NCI-H187 (cell line): ENCODE results near the gene CHMP1B.

Experiments
- DNase-seq, 2 experiments: peaks; one replicate each; lab custom pipeline; 2025; lab: John Stamatoyannopoulos, UW

Gene CHMP1B

GRCh38 chr18:11851146-11851805 is at the start of gene CHMP1B:
CHMP1B (plus strand) TSS chr18:11851413; CDS start chr18:11851512, 99 bp downstream.
- DNase-seq: peak; percentile 72 to 81

GRCh38 chr18:11801573-11801972 is 49.6 kb upstream of the CHMP1B start:
- no peak for DNase-seq

GRCh38 chr18:11802158-11802557 is 49.1 kb upstream of the CHMP1B start:
- no peak for DNase-seq

GRCh38 chr18:11802586-11802985 is 48.6 kb upstream of the CHMP1B start:
- no peak for DNase-seq

- no peak for DNase-seq
Observed at GRCh38 chr18:11807233-11807632, 44.0 kb upstream of the CHMP1B start.

GRCh38 chr18:11808001-11808855 is 43.0 kb upstream of the CHMP1B start:
- DNase-seq: no peak

- DNase-seq: no peak
Observed at GRCh38 chr18:11809895-11810294, 41.3 kb upstream of the CHMP1B start.

- no peak for DNase-seq
Observed at GRCh38 chr18:11810379-11810778, 40.8 kb upstream of the CHMP1B start.

- no peak for DNase-seq
Observed at GRCh38 chr18:11811009-11811408, 40.2 kb upstream of the CHMP1B start.

- no peak for DNase-seq
Observed at GRCh38 chr18:11817229-11817628, 34.0 kb upstream of the CHMP1B start.

- no peak for DNase-seq
Observed at GRCh38 chr18:11818486-11819203, 32.6 kb upstream of the CHMP1B start.

GRCh38 chr18:11819938-11820337 is 31.3 kb upstream of the CHMP1B start:
- no peak for DNase-seq

- DNase-seq: no peak
Observed at GRCh38 chr18:11820697-11821096, 30.5 kb upstream of the CHMP1B start.

- no peak for DNase-seq
Observed at GRCh38 chr18:11821208-11821607, 30.0 kb upstream of the CHMP1B start.

GRCh38 chr18:11821643-11822237 is 29.5 kb upstream of the CHMP1B start:
- DNase-seq: no peak

GRCh38 chr18:11823545-11823944 is 27.7 kb upstream of the CHMP1B start:
- no peak for DNase-seq

- no peak for DNase-seq
Observed at GRCh38 chr18:11826836-11827235, 24.4 kb upstream of the CHMP1B start.

GRCh38 chr18:11828786-11829432 is 22.3 kb upstream of the CHMP1B start:
- DNase-seq: no peak

GRCh38 chr18:11830585-11830984 is 20.6 kb upstream of the CHMP1B start:
- no peak for DNase-seq

- DNase-seq: no peak
Observed at GRCh38 chr18:11831921-11832320, 19.3 kb upstream of the CHMP1B start.

- no peak for DNase-seq
Observed at GRCh38 chr18:11834772-11835171, 16.4 kb upstream of the CHMP1B start.

GRCh38 chr18:11839556-11839955 is 11.7 kb upstream of the CHMP1B start:
- DNase-seq: no peak
